ENCODE measurements around the gene CD300LD. TPM values are rescaled to one million over a fixed set of nuclear protein-coding genes. Genes with fewer than 3 reads are reported as not detected.
A peak's percentile ranks its signal among the peaks of the same experiment; 100 is the strongest.
"Not testable (repeated sequence)": the region's sequence is repeated elsewhere in the genome, so short reads cannot be mapped to it uniquely, and the experiment has no call there.

Gene CD300LD
- polyA plus RNA-seq (2013, experiment 1 of 2), result not detected
- not detected for polyA plus RNA-seq (2013, experiment 2 of 2)

DNA sequence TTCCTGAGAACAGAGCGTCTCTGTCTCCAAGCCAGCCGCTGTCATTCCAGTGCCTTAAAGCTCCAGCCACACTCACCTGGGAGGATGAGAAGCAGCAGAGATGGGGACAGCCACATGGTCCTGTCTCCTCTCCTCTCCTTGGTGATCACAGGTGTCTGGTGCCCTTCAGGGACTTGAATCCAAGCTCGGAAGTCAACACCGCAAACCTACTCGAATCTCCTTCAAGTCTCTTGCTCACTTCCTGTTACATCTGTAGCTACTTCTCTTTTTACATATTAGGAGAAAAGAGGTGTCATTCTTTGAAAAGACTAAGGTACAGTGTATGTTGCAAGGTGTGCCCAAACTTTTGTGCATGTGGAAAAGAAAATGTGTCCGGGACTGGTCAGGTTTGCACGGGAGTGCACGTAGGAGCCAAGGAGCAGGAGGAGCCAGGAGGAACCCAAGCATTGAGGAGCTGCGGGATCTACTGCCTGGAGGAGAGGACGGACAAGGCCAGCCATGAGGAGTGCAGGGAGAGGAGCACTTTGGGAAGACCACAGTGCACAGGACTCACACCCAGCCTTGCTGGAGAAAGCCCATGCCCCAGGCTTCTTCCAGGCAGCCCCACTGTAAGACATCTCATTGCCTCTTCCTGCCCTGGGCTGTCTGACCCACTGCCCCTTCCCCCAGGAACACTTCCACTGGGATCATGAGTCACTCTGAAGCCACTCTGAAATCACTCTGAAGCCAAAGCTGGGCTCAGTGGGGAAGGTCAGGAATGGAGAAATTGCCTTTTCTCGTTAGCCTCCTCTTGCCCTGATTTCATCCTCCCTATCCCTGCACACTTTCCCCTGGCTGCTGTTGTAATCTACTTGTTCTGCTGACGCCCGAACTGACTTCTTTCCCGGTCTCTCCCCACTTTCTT is at the start of gene CD300LD:
TSS of gene CD300LD (minus strand) at position 197 of the 904 bp plus-strand sequence. CDS start at position 116, 81 bp downstream.
- peaks cover 2% of the 10 kb centered on the region; the same call in 1 of the 2 replicates for H3K27me3 ChIP-seq (ENCODE audit: insufficient read depth, low read length)
- no peaks in the 10 kb centered on the region for H3K36me3 ChIP-seq (ENCODE audit: insufficient read depth, low read length)
- 88% methylated on average over 14 of the region's 14 CpGs for WGBS
- H3K9me3 ChIP-seq (ENCODE audit: insufficient read depth, low read depth, low read length), result no peaks in the 10 kb centered on the region
- no peak within 1 kb of the TSS for H3K9ac ChIP-seq (ENCODE audit: low read depth, low read length)
- H3K4me3 ChIP-seq (ENCODE audit: low read length), result no peak within 1 kb of the TSS
- no peaks in the 10 kb centered on the region for H3K4me1 ChIP-seq (ENCODE audit: insufficient read depth, low read length)
- H3K27ac ChIP-seq (ENCODE audit: low read depth, low read length), result no peak within 1 kb of the TSS

DNA sequence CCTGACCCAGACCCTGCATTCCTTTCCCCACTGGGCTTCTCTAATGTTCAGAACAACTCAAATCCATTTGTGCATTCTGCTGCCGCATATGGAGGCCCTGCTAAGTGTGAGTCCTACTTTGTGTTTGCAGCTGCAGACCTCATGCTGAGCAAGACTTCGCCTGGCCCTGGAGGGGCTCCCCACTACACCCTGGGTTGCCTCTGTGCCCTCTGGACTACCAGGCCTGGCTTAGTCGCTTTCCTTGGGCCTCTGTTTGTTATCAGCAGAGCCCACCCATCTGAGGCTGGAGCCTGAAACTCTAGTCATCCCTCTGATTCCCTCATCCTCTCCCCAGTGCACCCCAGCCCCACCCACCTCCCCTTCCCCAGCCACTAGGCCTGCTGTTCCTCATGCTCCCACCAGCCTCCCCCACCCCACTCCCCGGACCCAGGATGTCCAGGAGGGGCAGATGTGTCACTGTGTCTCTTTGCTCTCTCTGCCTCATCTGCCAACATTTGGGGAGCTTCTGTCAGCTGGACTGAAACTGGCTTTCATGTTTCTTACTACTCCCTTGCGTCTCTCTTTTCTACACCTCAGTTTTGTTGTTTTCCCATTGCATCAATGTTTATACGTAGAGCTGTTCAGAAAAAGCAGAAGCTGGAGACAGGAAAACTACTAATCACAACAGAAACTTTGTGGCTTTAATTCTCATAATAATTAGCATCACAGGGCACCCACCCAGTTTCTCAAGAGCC is 49.3 kb upstream of the CD300LD start:
- H3K4me3 ChIP-seq (ENCODE audit: low read length), result no peak overlapping the region
- H3K9me3 ChIP-seq (ENCODE audit: insufficient read depth, low read depth, low read length), result no peaks in the 10 kb centered on the region
- 0 out of 2 replicates have a peak, but pooled peaks cover 2% of the 10 kb centered on the region for H3K4me1 ChIP-seq (ENCODE audit: insufficient read depth, low read length)
- H3K27me3 ChIP-seq (ENCODE audit: insufficient read depth, low read length), result no peaks in the 10 kb centered on the region
- no peak overlapping the region for H3K27ac ChIP-seq (ENCODE audit: low read depth, low read length)
- no peak overlapping the region for H3K9ac ChIP-seq (ENCODE audit: low read depth, low read length)
- H3K36me3 ChIP-seq (ENCODE audit: insufficient read depth, low read length), result no peaks in the 10 kb centered on the region
- 84% methylated on average over 6 of the region's 6 CpGs for WGBS

DNA sequence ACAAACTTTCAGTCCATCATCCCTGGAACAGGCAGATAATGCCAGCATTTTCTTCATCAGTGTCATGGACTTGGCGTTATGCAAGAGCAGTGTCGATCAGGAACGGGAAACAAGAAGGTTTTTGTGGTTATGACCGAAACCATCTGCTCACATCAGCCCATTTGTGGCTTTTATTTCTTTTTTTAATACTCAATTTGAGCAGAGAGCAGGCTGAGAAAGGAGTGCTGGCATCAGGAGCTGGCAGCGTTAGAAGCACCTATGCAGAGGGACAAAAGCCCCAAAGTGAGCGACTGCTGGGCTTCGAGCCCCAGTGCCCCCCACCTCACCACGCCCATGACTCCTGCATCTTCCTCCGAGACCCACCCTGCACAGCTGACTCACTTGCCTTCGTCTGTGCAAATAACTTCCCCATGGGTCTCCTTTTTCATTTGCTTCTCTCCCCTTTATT is 47.6 kb upstream of the CD300LD start:
- 94% methylated on average over 10 of the region's 10 CpGs for WGBS
- Histone ChIP-seq H3K27me3 (ENCODE audit: insufficient read depth, low read length) (no peaks in the 10 kb centered on the region), H3K27ac (ENCODE audit: low read depth, low read length) (no peak overlapping the region), H3K9me3 (ENCODE audit: insufficient read depth, low read depth, low read length) (no peaks in the 10 kb centered on the region), H3K36me3 (ENCODE audit: insufficient read depth, low read length) (no peaks in the 10 kb centered on the region), H3K4me1 (ENCODE audit: insufficient read depth, low read length) (peaks cover 19% of the 10 kb centered on the region; the same call in 1 of the 2 replicates), H3K9ac (ENCODE audit: low read depth, low read length) (no peak overlapping the region), H3K4me3 (ENCODE audit: low read length) (no peak overlapping the region)

DNA sequence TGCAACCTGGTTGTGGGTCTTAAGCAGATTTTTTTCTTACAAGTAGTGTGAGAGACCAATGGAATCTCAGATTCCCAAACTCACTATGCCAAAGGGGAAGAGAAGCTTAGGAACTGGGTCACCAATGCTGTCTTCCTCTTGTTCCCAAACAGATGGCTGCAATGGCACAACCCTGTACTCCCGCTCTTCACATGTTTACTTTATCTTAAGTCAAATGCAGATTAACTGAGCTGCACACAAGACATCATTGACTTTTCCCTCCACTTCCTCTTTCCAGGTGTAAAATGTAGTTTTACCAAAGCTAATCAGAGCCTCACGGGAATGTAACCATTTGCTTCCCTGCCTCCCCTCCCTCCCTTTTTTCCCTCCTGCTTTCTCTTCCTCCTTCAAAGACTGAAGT is 45.8 kb upstream of the CD300LD start:
- peaks cover 25% of the 10 kb centered on the region; the same call in 1 of the 2 replicates for H3K4me1 ChIP-seq (ENCODE audit: insufficient read depth, low read length)
- 75% methylated on average over 2 of the region's 2 CpGs for WGBS
- H3K9me3 ChIP-seq (ENCODE audit: insufficient read depth, low read depth, low read length), result no peaks in the 10 kb centered on the region
- no peak overlapping the region for H3K27ac ChIP-seq (ENCODE audit: low read depth, low read length)
- H3K9ac ChIP-seq (ENCODE audit: low read depth, low read length), result no peak overlapping the region
- no peak overlapping the region for H3K4me3 ChIP-seq (ENCODE audit: low read length)
- H3K27me3 ChIP-seq (ENCODE audit: insufficient read depth, low read length), result no peaks in the 10 kb centered on the region
- H3K36me3 ChIP-seq (ENCODE audit: insufficient read depth, low read length), result no peaks in the 10 kb centered on the region

DNA sequence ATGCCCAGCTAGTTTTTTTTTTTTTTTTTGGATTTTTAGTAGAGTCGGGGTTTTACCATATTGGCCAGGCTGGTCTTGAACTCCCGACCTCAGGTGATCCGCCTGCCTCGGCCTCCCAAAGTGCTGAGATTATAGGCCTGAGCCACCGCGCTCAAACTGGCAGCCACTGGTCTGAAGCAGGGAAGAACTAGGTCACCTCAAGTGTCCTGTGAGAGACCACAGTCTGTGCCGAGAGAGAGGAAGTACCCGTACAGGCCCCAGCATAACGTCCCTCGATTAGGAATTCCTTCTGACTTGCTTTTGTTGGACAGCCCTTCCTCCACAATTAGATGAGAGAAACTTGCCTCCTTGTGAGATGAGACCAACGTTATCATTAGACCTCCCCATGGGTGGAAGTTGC is 45.2 kb upstream of the CD300LD start:
- peaks cover 25% of the 10 kb centered on the region for H3K4me1 ChIP-seq (ENCODE audit: insufficient read depth, low read length)
- H3K4me3 ChIP-seq (ENCODE audit: low read length), result no peak overlapping the region
- H3K9ac ChIP-seq (ENCODE audit: low read depth, low read length), result no peak overlapping the region
- 95% methylated on average over 10 of the region's 11 CpGs for WGBS
- no peaks in the 10 kb centered on the region for H3K9me3 ChIP-seq (ENCODE audit: insufficient read depth, low read depth, low read length)
- no peaks in the 10 kb centered on the region for H3K27me3 ChIP-seq (ENCODE audit: insufficient read depth, low read length)
- H3K36me3 ChIP-seq (ENCODE audit: insufficient read depth, low read length), result no peaks in the 10 kb centered on the region
- no peak overlapping the region for H3K27ac ChIP-seq (ENCODE audit: low read depth, low read length)

DNA sequence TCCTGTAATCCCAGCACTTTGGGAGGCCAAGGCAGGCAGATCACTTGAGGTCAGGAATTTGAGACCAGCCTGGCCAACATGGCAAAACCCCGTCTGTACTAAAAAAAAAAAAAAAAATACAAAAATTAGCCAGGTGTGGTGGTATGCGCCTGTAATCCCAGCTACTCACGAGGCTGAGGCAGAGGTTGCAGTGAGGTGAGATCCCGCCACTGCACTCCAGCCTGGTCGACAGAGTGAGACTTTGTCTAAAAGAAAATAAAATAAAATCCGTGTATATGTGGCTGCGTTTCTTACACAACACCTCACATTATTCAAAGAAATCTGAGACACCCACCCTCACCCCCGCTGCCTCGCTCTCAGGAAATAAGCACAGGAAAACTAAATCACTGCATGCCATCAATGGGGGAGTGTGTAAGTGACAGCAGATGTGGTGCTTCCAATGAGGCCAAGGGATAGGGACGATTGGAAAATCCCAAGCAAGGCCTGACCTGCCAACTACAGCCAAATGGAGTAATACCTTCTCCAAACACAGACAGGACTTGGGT is 44.5 kb upstream of the CD300LD start:
- H3K27ac ChIP-seq (ENCODE audit: low read depth, low read length); H3K36me3 ChIP-seq (ENCODE audit: insufficient read depth, low read length); H3K27me3 ChIP-seq (ENCODE audit: insufficient read depth, low read length); H3K4me3 ChIP-seq (ENCODE audit: low read length); H3K9ac ChIP-seq (ENCODE audit: low read depth, low read length); H3K9me3 ChIP-seq (ENCODE audit: insufficient read depth, low read depth, low read length): not testable (repeated sequence)
- 86% methylated on average over 9 of the region's 10 CpGs for WGBS
- peaks cover 27% of the 10 kb centered on the region for H3K4me1 ChIP-seq (ENCODE audit: insufficient read depth, low read length)

DNA sequence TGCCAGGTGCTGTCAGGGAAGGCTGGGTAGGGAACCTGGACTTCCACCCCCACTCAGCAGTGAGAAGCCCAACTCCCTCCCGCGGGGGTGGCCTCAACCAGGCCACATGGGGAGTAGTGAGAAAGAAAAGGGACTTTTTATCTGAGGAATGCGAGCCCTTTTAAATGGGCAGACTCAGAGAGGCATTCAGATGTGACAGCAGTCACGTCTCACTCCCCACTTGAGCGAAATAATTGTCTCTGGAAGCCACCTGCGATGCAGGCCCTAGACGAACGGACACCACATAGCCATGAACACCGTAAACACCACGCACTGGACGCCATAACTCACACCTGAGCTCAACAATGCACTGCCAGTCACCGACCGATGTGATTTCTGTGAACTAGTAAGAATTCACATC is 43.3 kb upstream of the CD300LD start:
- Histone ChIP-seq H3K9ac (ENCODE audit: low read depth, low read length) (no peak overlapping the region), H3K4me3 (ENCODE audit: low read length) (no peak overlapping the region), H3K27me3 (ENCODE audit: insufficient read depth, low read length) (no peaks in the 10 kb centered on the region), H3K36me3 (ENCODE audit: insufficient read depth, low read length) (no peaks in the 10 kb centered on the region), H3K4me1 (ENCODE audit: insufficient read depth, low read length) (peaks cover 27% of the 10 kb centered on the region), H3K27ac (ENCODE audit: low read depth, low read length) (0 out of 2 replicates have a peak overlapping the region, but pooled peaks have one; percentile 51), H3K9me3 (ENCODE audit: insufficient read depth, low read depth, low read length) (no peaks in the 10 kb centered on the region)
- WGBS, result 40% methylated on average over 13 of the region's 13 CpGs

DNA sequence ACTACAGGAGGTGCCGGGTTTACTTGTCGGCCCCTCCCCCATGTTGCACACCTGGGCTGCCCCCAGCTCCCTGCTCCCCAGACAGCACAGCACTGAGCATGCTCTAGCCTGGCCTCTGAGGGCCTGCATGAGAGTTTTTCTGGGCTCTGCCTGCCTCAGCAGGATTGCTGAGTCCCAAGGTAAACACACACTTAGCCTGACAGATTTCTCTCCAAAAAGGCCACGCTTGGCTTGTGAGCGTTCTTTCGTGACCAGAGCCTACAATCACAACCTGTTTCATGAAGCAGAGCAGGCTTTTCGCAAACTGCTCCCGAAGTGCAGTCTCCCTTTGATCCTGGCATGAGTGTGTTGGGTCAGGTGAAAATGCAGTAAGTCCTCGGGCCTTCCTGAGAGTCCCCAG is 41.2 kb upstream of the CD300LD start:
- WGBS, result 91% methylated on average over 8 of the region's 8 CpGs
- peaks cover 27% of the 10 kb centered on the region for H3K4me1 ChIP-seq (ENCODE audit: insufficient read depth, low read length)
- H3K27me3 ChIP-seq (ENCODE audit: insufficient read depth, low read length), result no peaks in the 10 kb centered on the region
- no peak overlapping the region for H3K27ac ChIP-seq (ENCODE audit: low read depth, low read length)
- H3K9ac ChIP-seq (ENCODE audit: low read depth, low read length), result no peak overlapping the region
- H3K9me3 ChIP-seq (ENCODE audit: insufficient read depth, low read depth, low read length), result no peaks in the 10 kb centered on the region
- H3K4me3 ChIP-seq (ENCODE audit: low read length), result no peak overlapping the region
- no peaks in the 10 kb centered on the region for H3K36me3 ChIP-seq (ENCODE audit: insufficient read depth, low read length)

DNA sequence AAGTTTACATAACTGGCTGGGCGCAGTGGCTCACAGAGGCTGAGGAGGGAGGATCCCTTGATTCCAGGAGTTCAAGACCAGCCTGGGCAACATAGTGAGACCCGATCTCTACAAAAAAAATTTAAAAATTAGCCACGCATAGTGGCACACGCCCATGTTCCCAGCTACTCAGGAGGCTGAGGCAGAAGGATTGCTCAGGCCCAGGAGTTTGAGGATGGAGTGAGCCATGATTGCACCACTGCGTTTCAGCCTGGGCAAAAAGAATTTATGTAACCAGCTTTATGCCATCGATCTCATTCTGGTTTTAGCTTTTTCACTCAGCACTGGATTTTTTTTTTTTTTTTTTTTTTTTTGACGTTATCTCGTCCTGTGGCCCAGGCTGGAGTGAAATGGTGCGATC is 40.5 kb upstream of the CD300LD start:
- H3K9me3 ChIP-seq (ENCODE audit: insufficient read depth, low read depth, low read length), result no peaks in the 10 kb centered on the region
- no peak overlapping the region for H3K27ac ChIP-seq (ENCODE audit: low read depth, low read length)
- WGBS, result 95% methylated on average over 9 of the region's 9 CpGs
- no peak overlapping the region for H3K4me3 ChIP-seq (ENCODE audit: low read length)
- no peaks in the 10 kb centered on the region for H3K36me3 ChIP-seq (ENCODE audit: insufficient read depth, low read length)
- no peak overlapping the region for H3K9ac ChIP-seq (ENCODE audit: low read depth, low read length)
- no peaks in the 10 kb centered on the region for H3K27me3 ChIP-seq (ENCODE audit: insufficient read depth, low read length)
- peaks cover 27% of the 10 kb centered on the region for H3K4me1 ChIP-seq (ENCODE audit: insufficient read depth, low read length)

DNA sequence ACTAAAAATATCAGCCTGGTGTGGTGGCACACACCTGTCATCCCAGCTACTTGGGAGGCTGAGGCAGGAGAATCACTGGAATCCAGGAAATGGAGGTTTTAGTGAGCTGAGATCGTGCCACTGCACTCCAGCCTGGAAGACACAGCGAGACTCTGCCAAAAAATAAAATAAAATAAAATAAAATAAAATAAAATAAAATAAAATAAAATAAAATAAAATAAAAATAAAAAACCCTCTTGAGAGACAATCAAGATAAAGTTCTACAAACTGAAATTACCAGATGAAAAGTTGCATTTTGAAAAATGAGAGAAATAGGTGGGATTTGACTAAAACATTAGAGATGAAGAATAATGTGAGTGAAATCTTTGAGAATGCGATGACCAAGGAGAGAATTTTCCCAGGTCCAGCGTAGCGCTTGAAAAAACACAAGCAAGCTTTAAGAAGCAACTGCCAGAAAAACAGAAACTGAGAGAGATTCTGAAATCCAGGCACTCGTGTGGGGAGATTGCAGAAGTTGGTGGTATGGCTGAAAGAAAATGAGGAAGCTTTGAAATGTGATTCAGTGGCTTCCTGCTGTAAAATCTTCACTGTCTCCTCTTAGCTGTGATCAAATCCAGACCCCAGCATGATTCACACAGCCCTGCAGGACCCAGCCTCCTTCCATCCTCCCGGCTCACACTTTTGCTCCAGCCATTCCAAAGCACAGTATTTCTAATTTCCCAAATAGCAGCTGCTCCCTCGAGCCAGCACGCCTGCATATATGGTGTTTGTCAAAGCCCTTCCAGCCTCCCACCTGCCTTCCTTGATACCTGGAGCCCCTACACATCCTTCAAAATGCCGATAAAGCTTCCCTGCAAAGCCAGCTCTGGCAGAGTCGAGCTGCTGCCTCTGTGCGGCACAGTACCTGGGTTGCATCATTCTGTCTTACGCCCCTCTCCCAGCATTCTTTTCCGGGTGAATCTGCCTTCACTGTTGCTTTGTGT is 39.7 kb upstream of the CD300LD start:
- H3K4me1 ChIP-seq (ENCODE audit: insufficient read depth, low read length), result peaks cover 27% of the 10 kb centered on the region
- H3K9ac ChIP-seq (ENCODE audit: low read depth, low read length), result no peak overlapping the region
- H3K27me3 ChIP-seq (ENCODE audit: insufficient read depth, low read length), result no peaks in the 10 kb centered on the region
- WGBS, result 68% methylated on average over 13 of the region's 14 CpGs
- H3K9me3 ChIP-seq (ENCODE audit: insufficient read depth, low read depth, low read length), result no peaks in the 10 kb centered on the region
- H3K4me3 ChIP-seq (ENCODE audit: low read length), result no peak overlapping the region
- H3K36me3 ChIP-seq (ENCODE audit: insufficient read depth, low read length), result no peaks in the 10 kb centered on the region
- H3K27ac ChIP-seq (ENCODE audit: low read depth, low read length), result no peak overlapping the region

All from HUES64 (cell line).